ENCODE measurements around the gene NACC2.
A peak's percentile ranks its signal among the peaks of the same experiment; 100 is the strongest.

Gene NACC2

GRCh38 chr9:135979547-135980166, 115.4 kb downstream of the NACC2 start:
- no peak overlapping the region for H3K4me3 ChIP-seq (ENCODE audit: low read depth, low read length)
- no peak for TF ChIP-seq CTCF (IDR thresholded peaks at IDR 0.05; ENCODE audit: control insufficient read depth, extremely low read depth, insufficient read depth)
- no peak for DNase-seq (ENCODE audit: low read depth)

- no peak for TF ChIP-seq CTCF (IDR thresholded peaks at IDR 0.05; ENCODE audit: control insufficient read depth, extremely low read depth, insufficient read depth)
- H3K4me3 ChIP-seq (ENCODE audit: low read depth, low read length) = no peak overlapping the region
- no peak for DNase-seq (ENCODE audit: low read depth)
Measured at GRCh38 chr9:135978642-135979546, 116.2 kb downstream of the NACC2 start.

- TF ChIP-seq CTCF (IDR thresholded peaks at IDR 0.05; ENCODE audit: control insufficient read depth, extremely low read depth, insufficient read depth) = no peak
- no peak overlapping the region for H3K4me3 ChIP-seq (ENCODE audit: low read depth, low read length)
- DNase-seq (ENCODE audit: low read depth) = no peak
Measured at GRCh38 chr9:135976944-135977343, 118.1 kb downstream of the NACC2 start.

GRCh38 chr9:135976531-135976930, 118.6 kb downstream of the NACC2 start:
- no peak for DNase-seq (ENCODE audit: low read depth)
- TF ChIP-seq CTCF (IDR thresholded peaks at IDR 0.05; ENCODE audit: control insufficient read depth, extremely low read depth, insufficient read depth) = no peak

GRCh38 chr9:135975834-135976233, 119.3 kb downstream of the NACC2 start:
- no peak for DNase-seq (ENCODE audit: low read depth)
- TF ChIP-seq CTCF (IDR thresholded peaks at IDR 0.05; ENCODE audit: control insufficient read depth, extremely low read depth, insufficient read depth) = no peak
- H3K4me3 ChIP-seq (ENCODE audit: low read depth, low read length) = no peak overlapping the region

More at GRCh38 chr9:135976531-135976930, 118.6 kb downstream of the NACC2 start:
- no peak overlapping the region for H3K4me3 ChIP-seq (ENCODE audit: low read depth, low read length)

GRCh38 chr9:135974220-135974573, 120.9 kb downstream of the NACC2 start:
- H3K4me3 ChIP-seq (ENCODE audit: low read depth, low read length) = no peak overlapping the region
- no peak for DNase-seq (ENCODE audit: low read depth)
- 0 out of 2 replicates have a peak, but pooled peaks have one; percentile 8 for TF ChIP-seq CTCF (IDR thresholded peaks at IDR 0.05; ENCODE audit: control insufficient read depth, extremely low read depth, insufficient read depth)

Measured in LNCaP clone FGC (cell line).